ENCODE measurements around the gene AP3B1. TPM values are rescaled to one million over a fixed set of nuclear protein-coding genes. Genes with fewer than 3 reads are reported as not detected.

The AP3B1 gene
- total RNA-seq, 1 donor from 2014 or later = 49.6 TPM

DNA sequence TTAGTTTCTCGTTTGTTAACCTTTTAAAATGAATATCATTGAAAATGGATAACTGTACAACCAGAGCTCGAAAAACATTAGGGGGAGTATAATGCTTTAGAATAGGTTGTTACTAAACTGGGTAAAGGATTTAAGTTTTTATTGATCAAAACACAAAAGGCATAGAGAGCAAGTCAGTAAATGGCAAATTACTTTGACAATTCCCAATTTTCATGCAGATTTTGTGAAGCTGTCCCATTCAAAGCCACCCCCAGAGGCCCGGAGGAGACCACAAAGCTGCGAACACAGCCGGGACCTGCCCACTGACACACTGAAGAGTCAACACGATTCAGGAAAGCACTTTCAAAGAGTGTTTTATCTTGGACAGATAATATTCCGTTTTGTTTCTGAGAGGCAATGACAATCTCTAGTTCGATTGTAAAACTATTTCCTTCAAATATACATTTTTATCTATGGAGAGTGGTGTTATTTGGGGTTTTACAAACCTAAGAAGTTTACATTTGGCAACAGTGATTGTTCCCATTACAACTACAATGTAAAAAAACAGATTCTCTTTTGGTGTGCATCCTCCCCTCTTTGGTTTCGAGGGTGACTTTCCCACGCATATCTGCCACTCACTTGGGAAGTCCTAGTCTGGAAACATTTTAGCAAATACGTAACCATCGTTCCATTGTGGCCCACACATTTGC, 335.7 kb downstream of the AP3B1 start:
- intact Hi-C loops (cut with DNase I) = no loop called here
- no peak overlapping the region for H3K27ac ChIP-seq
- H3K36me3 ChIP-seq = no peaks in the 10 kb centered on the region
- H3K4me3 ChIP-seq = no peak overlapping the region
- no peak for TF ChIP-seq POLR2AphosphoS5 (IDR thresholded peaks at IDR 0.05; ENCODE audit: insufficient read depth in 1 of 2, low read depth in 1 of 2)
- TF ChIP-seq, protein P1, sequence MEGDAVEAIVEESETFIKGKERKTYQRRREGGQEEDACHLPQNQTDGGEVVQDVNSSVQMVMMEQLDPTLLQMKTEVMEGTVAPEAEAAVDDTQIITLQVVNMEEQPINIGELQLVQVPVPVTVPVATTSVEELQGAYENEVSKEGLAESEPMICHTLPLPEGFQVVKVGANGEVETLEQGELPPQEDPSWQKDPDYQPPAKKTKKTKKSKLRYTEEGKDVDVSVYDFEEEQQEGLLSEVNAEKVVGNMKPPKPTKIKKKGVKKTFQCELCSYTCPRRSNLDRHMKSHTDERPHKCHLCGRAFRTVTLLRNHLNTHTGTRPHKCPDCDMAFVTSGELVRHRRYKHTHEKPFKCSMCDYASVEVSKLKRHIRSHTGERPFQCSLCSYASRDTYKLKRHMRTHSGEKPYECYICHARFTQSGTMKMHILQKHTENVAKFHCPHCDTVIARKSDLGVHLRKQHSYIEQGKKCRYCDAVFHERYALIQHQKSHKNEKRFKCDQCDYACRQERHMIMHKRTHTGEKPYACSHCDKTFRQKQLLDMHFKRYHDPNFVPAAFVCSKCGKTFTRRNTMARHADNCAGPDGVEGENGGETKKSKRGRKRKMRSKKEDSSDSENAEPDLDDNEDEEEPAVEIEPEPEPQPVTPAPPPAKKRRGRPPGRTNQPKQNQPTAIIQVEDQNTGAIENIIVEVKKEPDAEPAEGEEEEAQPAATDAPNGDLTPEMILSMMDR (IDR thresholded peaks at IDR 0.05) = no peak
- no peak for TF ChIP-seq POLR2A (IDR thresholded peaks at IDR 0.05)
- H3K27me3 ChIP-seq = peaks cover 10% of the 10 kb centered on the region
- H3K9me3 ChIP-seq = no peaks in the 10 kb centered on the region
- peaks cover 7% of the 10 kb centered on the region for H3K4me1 ChIP-seq
- DNase-seq (ENCODE audit: extremely low spot score in 2 of 2) = no peak

DNA sequence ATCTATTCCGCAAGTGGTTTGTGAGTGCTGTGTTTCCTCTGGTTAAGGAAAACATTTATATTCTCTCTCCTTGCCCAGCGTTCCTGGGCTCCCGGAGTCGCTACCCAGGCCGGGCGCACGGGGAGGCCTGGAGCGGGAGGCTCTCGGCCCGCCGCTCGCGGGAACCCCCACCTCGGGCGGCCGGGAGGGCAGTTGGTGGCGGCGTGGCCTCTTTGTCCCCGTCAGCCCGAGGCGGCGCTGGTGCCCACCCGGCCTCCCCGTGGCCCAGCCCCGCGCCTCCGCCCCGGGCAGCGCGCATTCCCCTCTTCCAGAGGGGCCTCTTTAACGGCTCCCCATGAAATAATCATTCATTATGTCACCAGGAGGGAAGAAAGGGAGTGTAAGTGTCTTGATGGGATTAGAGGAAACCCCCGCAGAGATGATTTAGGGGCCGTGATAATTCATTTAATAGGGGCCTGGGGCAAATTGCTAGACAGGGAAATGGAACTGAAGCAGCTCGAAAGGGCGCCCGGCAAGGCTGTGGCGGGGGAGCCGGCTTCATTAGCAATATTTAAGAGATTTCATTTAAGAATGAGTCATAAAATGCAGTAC, 336.5 kb downstream of the AP3B1 start:
- no peak for DNase-seq (ENCODE audit: extremely low spot score in 2 of 2)
- intact Hi-C loops (cut with DNase I) = no loop called here
- H3K4me1 ChIP-seq = peaks cover 7% of the 10 kb centered on the region
- H3K27me3 ChIP-seq = peaks cover 10% of the 10 kb centered on the region
- H3K9me3 ChIP-seq = no peaks in the 10 kb centered on the region
- no peak overlapping the region for H3K4me3 ChIP-seq
- no peak overlapping the region for H3K27ac ChIP-seq
- TF ChIP-seq, protein P1 (IDR thresholded peaks at IDR 0.05) = no peak
- TF ChIP-seq POLR2AphosphoS5 (IDR thresholded peaks at IDR 0.05; ENCODE audit: insufficient read depth in 1 of 2, low read depth in 1 of 2) (no peak), POLR2A (IDR thresholded peaks at IDR 0.05) (no peak)
- H3K36me3 ChIP-seq = no peaks in the 10 kb centered on the region

DNA sequence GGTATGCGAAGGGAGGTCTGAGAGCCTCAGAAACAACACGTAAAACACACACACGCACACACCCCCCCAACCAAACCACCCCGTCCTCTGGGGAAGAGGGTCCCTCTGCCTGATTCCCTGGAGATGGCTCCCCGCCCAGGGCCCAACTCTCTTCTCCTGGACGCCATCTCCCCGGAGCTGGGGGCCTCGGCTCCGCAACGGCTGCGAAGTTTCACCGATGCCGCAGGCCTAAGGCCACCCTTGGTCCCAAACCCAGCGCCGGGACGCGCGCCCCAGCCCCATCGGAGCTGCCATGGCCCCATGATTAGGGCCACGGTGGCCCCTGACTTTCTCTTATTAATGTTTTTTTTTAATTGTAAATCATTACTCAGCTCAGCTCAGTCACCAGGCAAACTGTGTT, 337.0 kb downstream of the AP3B1 start:
- TF ChIP-seq POLR2A (IDR thresholded peaks at IDR 0.05) (no peak), POLR2AphosphoS5 (IDR thresholded peaks at IDR 0.05; ENCODE audit: insufficient read depth in 1 of 2, low read depth in 1 of 2) (no peak)
- TF ChIP-seq, protein P1 (IDR thresholded peaks at IDR 0.05) = no peak
- H3K36me3 ChIP-seq = no peaks in the 10 kb centered on the region
- no peak for DNase-seq (ENCODE audit: extremely low spot score in 2 of 2)
- peaks cover 10% of the 10 kb centered on the region for H3K27me3 ChIP-seq
- H3K9me3 ChIP-seq = no peaks in the 10 kb centered on the region
- H3K4me1 ChIP-seq = peaks cover 7% of the 10 kb centered on the region
- intact Hi-C loops (cut with DNase I) = no loop called here
- no peak overlapping the region for H3K4me3 ChIP-seq
- H3K27ac ChIP-seq = no peak overlapping the region

GRCh38 chr5:77957081-77957480, 337.4 kb downstream of the AP3B1 start:
- Histone ChIP-seq H3K27me3 (peaks cover 10% of the 10 kb centered on the region), H3K4me3 (no peak overlapping the region), H3K27ac (no peak overlapping the region), H3K36me3 (no peaks in the 10 kb centered on the region), H3K9me3 (no peaks in the 10 kb centered on the region), H3K4me1 (peaks cover 7% of the 10 kb centered on the region)
- TF ChIP-seq, protein P1 (IDR thresholded peaks at IDR 0.05) = no peak
- TF ChIP-seq POLR2AphosphoS5 (IDR thresholded peaks at IDR 0.05; ENCODE audit: insufficient read depth in 1 of 2, low read depth in 1 of 2) = no peak
- TF ChIP-seq POLR2A (IDR thresholded peaks at IDR 0.05) = no peak
- no peak for DNase-seq (ENCODE audit: extremely low spot score in 2 of 2)
- intact Hi-C loops (cut with DNase I) = no loop called here

DNA sequence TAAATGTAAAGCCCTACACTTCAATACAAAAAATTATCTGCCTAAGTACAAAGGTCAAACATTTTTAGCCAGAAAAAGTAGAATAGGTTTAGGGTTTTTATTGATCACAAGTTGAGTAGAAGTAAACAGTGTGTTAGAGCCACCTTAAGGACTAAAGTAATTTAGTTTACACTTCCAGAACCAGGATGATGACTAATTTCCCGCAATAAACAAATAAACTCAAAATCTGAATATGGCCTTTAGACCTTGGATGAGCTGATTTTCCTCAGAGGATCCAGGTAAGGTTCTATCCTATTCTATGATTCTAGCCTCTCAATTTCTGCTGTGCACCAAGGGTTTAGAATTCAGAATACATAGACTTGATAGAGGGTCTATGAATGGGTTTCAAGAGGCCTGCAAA, 338.9 kb downstream of the AP3B1 start:
- Histone ChIP-seq H3K36me3 (no peaks in the 10 kb centered on the region), H3K4me1 (peaks cover 7% of the 10 kb centered on the region), H3K9me3 (no peaks in the 10 kb centered on the region), H3K27me3 (peaks cover 10% of the 10 kb centered on the region), H3K4me3 (no peak overlapping the region), H3K27ac (no peak overlapping the region)
- no peak for DNase-seq (ENCODE audit: extremely low spot score in 2 of 2)
- intact Hi-C loops (cut with DNase I) = no loop called here
- TF ChIP-seq POLR2A (IDR thresholded peaks at IDR 0.05) (no peak), POLR2AphosphoS5 (IDR thresholded peaks at IDR 0.05; ENCODE audit: insufficient read depth in 1 of 2, low read depth in 1 of 2) (no peak)
- TF ChIP-seq, protein P1 (IDR thresholded peaks at IDR 0.05) = no peak
